HCT116 (cell line): Measurements from ENCODE around the gene PROSER2.

Experiments used
- CEBPB ChIP-seq: IDR thresholded peaks from 2 replicates; pipeline ENCODE4 v1.6.1; 2012; ENCODE audit warnings: low read depth
- ELF1 ChIP-seq: IDR thresholded peaks from 2 replicates; pipeline ENCODE4 v1.6.1; 2012; ENCODE audit warnings: low read depth, borderline replicate concordance
- POLR2A ChIP-seq: IDR thresholded peaks from 2 replicates; pipeline ENCODE4 v1.7.0; 2011; ENCODE audit warnings: borderline replicate concordance; ENCODE audit not compliant: insufficient read depth, insufficient read length; ENCODE audit errors: extremely low read depth
- POLR2AphosphoS5 ChIP-seq: IDR thresholded peaks from 2 replicates; pipeline ENCODE4 v1.6.1; 2011; ENCODE audit warnings: mild to moderate bottlenecking, low read depth, low read length, moderate library complexity
- RAD21 ChIP-seq: IDR thresholded peaks from 2 replicates; pipeline ENCODE4 v1.6.1; 2012; ENCODE audit warnings: low read depth, mild to moderate bottlenecking
- SIN3A ChIP-seq: IDR thresholded peaks from 2 replicates; pipeline ENCODE4 v1.6.1; 2012; ENCODE audit warnings: low read depth
- SP1 ChIP-seq: IDR thresholded peaks from 2 replicates; pipeline ENCODE4 v1.6.1; 2012; ENCODE audit warnings: low read depth
- YY1 ChIP-seq: IDR thresholded peaks from 2 replicates; pipeline ENCODE4 v1.6.1; 2011; ENCODE audit warnings: low read length, low read depth, moderate library complexity, mild to moderate bottlenecking; ENCODE audit not compliant: insufficient replicate concordance; ENCODE audit errors: extremely low read depth
- ZNF274 ChIP-seq: fragments of 200-500 bp; sonication (Bioruptor generic); IDR thresholded peaks from 2 replicates; pipeline ENCODE4 v1.6.1; 2014; ENCODE audit warnings: mild to moderate bottlenecking, low read depth, low read length, inconsistent platforms
- TF ChIP-seq, protein P1 (sequence below): IDR thresholded peaks from 2 replicates; pipeline ENCODE4 v1.6.1; 2012; ENCODE audit warnings: low read depth
- TF ChIP-seq, protein P2 (sequence below), 3 experiments: fragments of 200-600 bp in 1 of 3; sonication (generic) in 1 of 3; IDR thresholded peaks in 2 of 3; conservative IDR thresholded peaks in 1 of 3; 2 replicates each; pipeline ENCODE4 v1.5.1; 2012 to 2017; ENCODE audit warnings: low read depth in 2 of 3, low read length in 2 of 3, antibody characterized with exemption in 1 of 3, borderline replicate concordance in 1 of 3, control low read depth in 1 of 3, mild to moderate bottlenecking in 1 of 3, mixed read lengths in 1 of 3, mixed run types in 1 of 3, moderate library complexity in 1 of 3; ENCODE audit not compliant: insufficient read depth in 1 of 3
- TF ChIP-seq, protein P3 (sequence below): IDR thresholded peaks from 2 replicates; pipeline ENCODE4 v1.6.1; 2011; ENCODE audit warnings: mild to moderate bottlenecking, low read length, moderate library complexity; ENCODE audit not compliant: insufficient replicate concordance; ENCODE audit errors: extremely low read depth

DNA sequence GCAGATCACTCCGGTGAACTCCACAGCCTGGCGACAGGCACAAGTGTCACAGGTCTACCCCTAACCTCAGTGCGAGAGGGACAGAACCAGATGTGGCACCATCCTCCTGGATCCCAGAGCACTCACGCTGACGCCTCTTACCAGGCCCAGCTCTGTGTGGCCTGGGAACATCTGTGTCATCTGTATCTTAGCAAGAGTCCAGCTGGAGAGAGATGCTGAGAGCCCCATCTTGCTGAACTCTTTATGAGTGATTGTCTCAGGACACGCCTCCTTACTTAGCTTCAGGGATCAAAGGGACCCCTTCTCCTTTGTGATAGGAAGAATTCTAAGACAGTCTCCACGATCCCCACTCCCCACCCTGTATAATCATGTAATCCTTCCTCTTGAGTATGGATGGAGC, 10.0 kb upstream of the PROSER2 start:
- TF ChIP-seq POLR2A (no peak), CEBPB (no peak), POLR2AphosphoS5 (no peak), YY1 (no peak), SP1 (no peak), SIN3A (no peak), RAD21 (no peak), ELF1 (no peak), ZNF274 (no peak)
- TF ChIP-seq, protein P1, sequence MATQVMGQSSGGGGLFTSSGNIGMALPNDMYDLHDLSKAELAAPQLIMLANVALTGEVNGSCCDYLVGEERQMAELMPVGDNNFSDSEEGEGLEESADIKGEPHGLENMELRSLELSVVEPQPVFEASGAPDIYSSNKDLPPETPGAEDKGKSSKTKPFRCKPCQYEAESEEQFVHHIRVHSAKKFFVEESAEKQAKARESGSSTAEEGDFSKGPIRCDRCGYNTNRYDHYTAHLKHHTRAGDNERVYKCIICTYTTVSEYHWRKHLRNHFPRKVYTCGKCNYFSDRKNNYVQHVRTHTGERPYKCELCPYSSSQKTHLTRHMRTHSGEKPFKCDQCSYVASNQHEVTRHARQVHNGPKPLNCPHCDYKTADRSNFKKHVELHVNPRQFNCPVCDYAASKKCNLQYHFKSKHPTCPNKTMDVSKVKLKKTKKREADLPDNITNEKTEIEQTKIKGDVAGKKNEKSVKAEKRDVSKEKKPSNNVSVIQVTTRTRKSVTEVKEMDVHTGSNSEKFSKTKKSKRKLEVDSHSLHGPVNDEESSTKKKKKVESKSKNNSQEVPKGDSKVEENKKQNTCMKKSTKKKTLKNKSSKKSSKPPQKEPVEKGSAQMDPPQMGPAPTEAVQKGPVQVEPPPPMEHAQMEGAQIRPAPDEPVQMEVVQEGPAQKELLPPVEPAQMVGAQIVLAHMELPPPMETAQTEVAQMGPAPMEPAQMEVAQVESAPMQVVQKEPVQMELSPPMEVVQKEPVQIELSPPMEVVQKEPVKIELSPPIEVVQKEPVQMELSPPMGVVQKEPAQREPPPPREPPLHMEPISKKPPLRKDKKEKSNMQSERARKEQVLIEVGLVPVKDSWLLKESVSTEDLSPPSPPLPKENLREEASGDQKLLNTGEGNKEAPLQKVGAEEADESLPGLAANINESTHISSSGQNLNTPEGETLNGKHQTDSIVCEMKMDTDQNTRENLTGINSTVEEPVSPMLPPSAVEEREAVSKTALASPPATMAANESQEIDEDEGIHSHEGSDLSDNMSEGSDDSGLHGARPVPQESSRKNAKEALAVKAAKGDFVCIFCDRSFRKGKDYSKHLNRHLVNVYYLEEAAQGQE = no peak
- TF ChIP-seq, protein P2, sequence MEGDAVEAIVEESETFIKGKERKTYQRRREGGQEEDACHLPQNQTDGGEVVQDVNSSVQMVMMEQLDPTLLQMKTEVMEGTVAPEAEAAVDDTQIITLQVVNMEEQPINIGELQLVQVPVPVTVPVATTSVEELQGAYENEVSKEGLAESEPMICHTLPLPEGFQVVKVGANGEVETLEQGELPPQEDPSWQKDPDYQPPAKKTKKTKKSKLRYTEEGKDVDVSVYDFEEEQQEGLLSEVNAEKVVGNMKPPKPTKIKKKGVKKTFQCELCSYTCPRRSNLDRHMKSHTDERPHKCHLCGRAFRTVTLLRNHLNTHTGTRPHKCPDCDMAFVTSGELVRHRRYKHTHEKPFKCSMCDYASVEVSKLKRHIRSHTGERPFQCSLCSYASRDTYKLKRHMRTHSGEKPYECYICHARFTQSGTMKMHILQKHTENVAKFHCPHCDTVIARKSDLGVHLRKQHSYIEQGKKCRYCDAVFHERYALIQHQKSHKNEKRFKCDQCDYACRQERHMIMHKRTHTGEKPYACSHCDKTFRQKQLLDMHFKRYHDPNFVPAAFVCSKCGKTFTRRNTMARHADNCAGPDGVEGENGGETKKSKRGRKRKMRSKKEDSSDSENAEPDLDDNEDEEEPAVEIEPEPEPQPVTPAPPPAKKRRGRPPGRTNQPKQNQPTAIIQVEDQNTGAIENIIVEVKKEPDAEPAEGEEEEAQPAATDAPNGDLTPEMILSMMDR (IDR thresholded peaks at IDR 0.05 in 2 of 3, conservative IDR thresholded peaks at IDR 0.05 in 1 of 3; ENCODE audit: borderline replicate concordance in 1 of 3, insufficient read depth in 1 of 3, low read depth in 2 of 3, low read length in 2 of 3) = no peak
- TF ChIP-seq, protein P3, sequence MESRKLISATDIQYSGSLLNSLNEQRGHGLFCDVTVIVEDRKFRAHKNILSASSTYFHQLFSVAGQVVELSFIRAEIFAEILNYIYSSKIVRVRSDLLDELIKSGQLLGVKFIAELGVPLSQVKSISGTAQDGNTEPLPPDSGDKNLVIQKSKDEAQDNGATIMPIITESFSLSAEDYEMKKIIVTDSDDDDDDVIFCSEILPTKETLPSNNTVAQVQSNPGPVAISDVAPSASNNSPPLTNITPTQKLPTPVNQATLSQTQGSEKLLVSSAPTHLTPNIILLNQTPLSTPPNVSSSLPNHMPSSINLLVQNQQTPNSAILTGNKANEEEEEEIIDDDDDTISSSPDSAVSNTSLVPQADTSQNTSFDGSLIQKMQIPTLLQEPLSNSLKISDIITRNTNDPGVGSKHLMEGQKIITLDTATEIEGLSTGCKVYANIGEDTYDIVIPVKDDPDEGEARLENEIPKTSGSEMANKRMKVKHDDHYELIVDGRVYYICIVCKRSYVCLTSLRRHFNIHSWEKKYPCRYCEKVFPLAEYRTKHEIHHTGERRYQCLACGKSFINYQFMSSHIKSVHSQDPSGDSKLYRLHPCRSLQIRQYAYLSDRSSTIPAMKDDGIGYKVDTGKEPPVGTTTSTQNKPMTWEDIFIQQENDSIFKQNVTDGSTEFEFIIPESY = no peak
